Smooth muscle cell (in vitro differentiated cells): Measurements from ENCODE around the gene APOC3. TPM values are rescaled to one million over a fixed set of nuclear protein-coding genes. Genes with fewer than 3 reads are reported as not detected.

Experiments
- DNase-seq: peaks from one replicate; lab custom pipeline; 2025; ENCODE audit not compliant: unreplicated experiment; lab: John Stamatoyannopoulos, UW
- H2AFZ ChIP-seq: fragments of 200-600 bp; sonication (generic); 2 replicates; pipeline ENCODE4 v1.6.0; 2016; ENCODE audit warnings: antibody characterized with exemption, low read depth, mild to moderate bottlenecking
- H3F3A ChIP-seq: fragments of 200-600 bp; sonication (generic); 2 replicates; pipeline ENCODE4 v1.6.0; 2017; ENCODE audit warnings: antibody characterized with exemption, low read depth
- H3K27ac ChIP-seq: fragments of 200-600 bp; sonication (generic); 2 replicates; pipeline ENCODE4 v1.5.1; 2016; ENCODE audit warnings: low read depth, mild to moderate bottlenecking
- H3K27me3 ChIP-seq: fragments of 200-600 bp; sonication (generic); 2 replicates; pipeline ENCODE4 v1.6.1; 2016; ENCODE audit warnings: low read depth, mild to moderate bottlenecking
- H3K36me3 ChIP-seq: fragments of 200-600 bp; sonication (generic); 2 replicates; pipeline ENCODE4 v1.5.1; 2016; ENCODE audit warnings: low read depth
- H3K4me1 ChIP-seq: fragments of 200-600 bp; sonication (generic); 2 replicates; pipeline ENCODE4 v1.5.1; 2016; ENCODE audit warnings: low read depth
- H3K4me2 ChIP-seq: fragments of 200-600 bp; sonication (generic); 2 replicates; pipeline ENCODE4 v1.6.0; 2016; ENCODE audit warnings: mild to moderate bottlenecking
- H3K4me3 ChIP-seq: fragments of 200-600 bp; sonication (generic); 2 replicates; pipeline ENCODE4 v1.5.1; 2016; ENCODE audit warnings: mild to moderate bottlenecking
- H3K79me2 ChIP-seq: fragments of 200-600 bp; sonication (generic); 2 replicates; pipeline ENCODE4 v1.6.0; 2016; ENCODE audit warnings: low read depth, mild to moderate bottlenecking
- H3K9ac ChIP-seq: fragments of 200-600 bp; sonication (generic); 2 replicates; pipeline ENCODE4 v1.6.0; 2016; ENCODE audit warnings: low read depth
- H3K9me3 ChIP-seq: fragments of 200-600 bp; sonication (generic); replicated peaks from 2 replicates; pipeline ENCODE4 v1.5.1; 2016; ENCODE audit warnings: low read depth
- H4K20me1 ChIP-seq: fragments of 200-600 bp; sonication (generic); 2 replicates; pipeline ENCODE4 v1.6.0; 2016; ENCODE audit warnings: low read depth
- CTCF ChIP-seq: fragments of 200-600 bp; sonication (generic); IDR thresholded peaks from 2 replicates; pipeline ENCODE4 v1.5.1; 2017; ENCODE audit warnings: borderline replicate concordance, mild to moderate bottlenecking, antibody characterized with exemption; ENCODE audit not compliant: insufficient read depth, poor library complexity, severe bottlenecking
- WGBS: methylation state at CpG from one replicate; pipeline ENCODE4 v1.1.7; 2016; ENCODE audit warnings: low lambda C conversion rate; 5-methylcytosine and 5-hydroxymethylcytosine counted together
- polyA plus RNA-seq: library from polyadenylated mRNA; unstranded; fragments of >200 nt; fragmentation: Nextera tagmentation; extraction: Ambion mirVana; gene quantifications from 2 replicates; pipeline ENCODE4 v1.2.1, GENCODE V29; 2016
- total RNA-seq: library from RNA; depleted of rRNA; stranded (reverse); fragments of >200 nt; gene quantifications from 2 replicates; pipeline ENCODE4 v1.2.3, GENCODE V29; 2014

The APOC3 gene
- total and polyA plus RNA-seq, 2 experiments from 2014 or later = 0.54 TPM; not detected in 1

GRCh38 chr11:116808262-116809175 lies 21.2 kb upstream of the APOC3 start:
- H3K4me3 ChIP-seq = no peak overlapping the region
- no peak overlapping the region for H3K9ac ChIP-seq
- no peaks in the 10 kb centered on the region for H3F3A ChIP-seq
- H3K79me2 ChIP-seq = no peaks in the 10 kb centered on the region
- H3K27ac ChIP-seq = no peak overlapping the region
- H3K4me1 ChIP-seq = no peaks in the 10 kb centered on the region
- H3K36me3 ChIP-seq = no peaks in the 10 kb centered on the region
- WGBS = 86% methylated on average over 14 of the region's 14 CpGs
- H3K9me3 ChIP-seq = no peaks in the 10 kb centered on the region
- no peaks in the 10 kb centered on the region for H4K20me1 ChIP-seq
- H2AFZ ChIP-seq = no peak overlapping the region
- H3K27me3 ChIP-seq = no peaks in the 10 kb centered on the region
- no peak overlapping the region for H3K4me2 ChIP-seq
- no peak for DNase-seq
- no peak for TF ChIP-seq CTCF

GRCh38 chr11:116811194-116811593 lies 18.5 kb upstream of the APOC3 start:
- Histone ChIP-seq H4K20me1 (no peaks in the 10 kb centered on the region), H3K36me3 (no peaks in the 10 kb centered on the region), H3K9me3 (no peaks in the 10 kb centered on the region), H3K79me2 (no peaks in the 10 kb centered on the region), H2AFZ (no peak overlapping the region), H3K9ac (no peak overlapping the region), H3K4me1 (no peaks in the 10 kb centered on the region), H3K4me2 (no peak overlapping the region), H3F3A (no peaks in the 10 kb centered on the region), H3K27me3 (no peaks in the 10 kb centered on the region), H3K27ac (no peak overlapping the region), H3K4me3 (no peak overlapping the region)
- no peak for TF ChIP-seq CTCF
- no peak for DNase-seq
- 82% methylated on average over 3 of the region's 3 CpGs for WGBS

- Histone ChIP-seq H3K27ac (no peak overlapping the region), H3K9ac (no peak overlapping the region), H3K4me3 (no peak overlapping the region), H3K27me3 (no peaks in the 10 kb centered on the region), H3F3A (no peaks in the 10 kb centered on the region), H3K9me3 (no peaks in the 10 kb centered on the region), H3K4me2 (no peak overlapping the region), H3K36me3 (no peaks in the 10 kb centered on the region), H3K4me1 (no peaks in the 10 kb centered on the region), H3K79me2 (no peaks in the 10 kb centered on the region), H4K20me1 (no peaks in the 10 kb centered on the region), H2AFZ (no peak overlapping the region)
- DNase-seq = no peak
- 88% methylated on average over 4 of the region's 4 CpGs for WGBS
- no peak for TF ChIP-seq CTCF
Observed at GRCh38 chr11:116812109-116812508, 17.6 kb upstream of the APOC3 start.
